Measurements from ENCODE around the gene STYXL2.

The STYXL2 gene

GRCh38 chr1:167086768-167087167 lies 7.1 kb upstream of the STYXL2 start (continued):
- TF ChIP-seq, protein P1, sequence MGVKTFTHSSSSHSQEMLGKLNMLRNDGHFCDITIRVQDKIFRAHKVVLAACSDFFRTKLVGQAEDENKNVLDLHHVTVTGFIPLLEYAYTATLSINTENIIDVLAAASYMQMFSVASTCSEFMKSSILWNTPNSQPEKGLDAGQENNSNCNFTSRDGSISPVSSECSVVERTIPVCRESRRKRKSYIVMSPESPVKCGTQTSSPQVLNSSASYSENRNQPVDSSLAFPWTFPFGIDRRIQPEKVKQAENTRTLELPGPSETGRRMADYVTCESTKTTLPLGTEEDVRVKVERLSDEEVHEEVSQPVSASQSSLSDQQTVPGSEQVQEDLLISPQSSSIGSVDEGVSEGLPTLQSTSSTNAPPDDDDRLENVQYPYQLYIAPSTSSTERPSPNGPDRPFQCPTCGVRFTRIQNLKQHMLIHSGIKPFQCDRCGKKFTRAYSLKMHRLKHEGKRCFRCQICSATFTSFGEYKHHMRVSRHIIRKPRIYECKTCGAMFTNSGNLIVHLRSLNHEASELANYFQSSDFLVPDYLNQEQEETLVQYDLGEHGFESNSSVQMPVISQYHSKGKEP (tag by site-specific recombination; IDR thresholded peaks at IDR 0.05) = no peak
- TF ChIP-seq, protein P2, sequence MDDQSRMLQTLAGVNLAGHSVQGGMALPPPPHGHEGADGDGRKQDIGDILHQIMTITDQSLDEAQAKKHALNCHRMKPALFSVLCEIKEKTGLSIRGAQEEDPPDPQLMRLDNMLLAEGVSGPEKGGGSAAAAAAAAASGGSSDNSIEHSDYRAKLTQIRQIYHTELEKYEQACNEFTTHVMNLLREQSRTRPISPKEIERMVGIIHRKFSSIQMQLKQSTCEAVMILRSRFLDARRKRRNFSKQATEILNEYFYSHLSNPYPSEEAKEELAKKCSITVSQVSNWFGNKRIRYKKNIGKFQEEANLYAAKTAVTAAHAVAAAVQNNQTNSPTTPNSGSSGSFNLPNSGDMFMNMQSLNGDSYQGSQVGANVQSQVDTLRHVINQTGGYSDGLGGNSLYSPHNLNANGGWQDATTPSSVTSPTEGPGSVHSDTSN (CRISPR knock-in tag; IDR thresholded peaks at IDR 0.05) = no peak
- TF ChIP-seq, protein P3, sequence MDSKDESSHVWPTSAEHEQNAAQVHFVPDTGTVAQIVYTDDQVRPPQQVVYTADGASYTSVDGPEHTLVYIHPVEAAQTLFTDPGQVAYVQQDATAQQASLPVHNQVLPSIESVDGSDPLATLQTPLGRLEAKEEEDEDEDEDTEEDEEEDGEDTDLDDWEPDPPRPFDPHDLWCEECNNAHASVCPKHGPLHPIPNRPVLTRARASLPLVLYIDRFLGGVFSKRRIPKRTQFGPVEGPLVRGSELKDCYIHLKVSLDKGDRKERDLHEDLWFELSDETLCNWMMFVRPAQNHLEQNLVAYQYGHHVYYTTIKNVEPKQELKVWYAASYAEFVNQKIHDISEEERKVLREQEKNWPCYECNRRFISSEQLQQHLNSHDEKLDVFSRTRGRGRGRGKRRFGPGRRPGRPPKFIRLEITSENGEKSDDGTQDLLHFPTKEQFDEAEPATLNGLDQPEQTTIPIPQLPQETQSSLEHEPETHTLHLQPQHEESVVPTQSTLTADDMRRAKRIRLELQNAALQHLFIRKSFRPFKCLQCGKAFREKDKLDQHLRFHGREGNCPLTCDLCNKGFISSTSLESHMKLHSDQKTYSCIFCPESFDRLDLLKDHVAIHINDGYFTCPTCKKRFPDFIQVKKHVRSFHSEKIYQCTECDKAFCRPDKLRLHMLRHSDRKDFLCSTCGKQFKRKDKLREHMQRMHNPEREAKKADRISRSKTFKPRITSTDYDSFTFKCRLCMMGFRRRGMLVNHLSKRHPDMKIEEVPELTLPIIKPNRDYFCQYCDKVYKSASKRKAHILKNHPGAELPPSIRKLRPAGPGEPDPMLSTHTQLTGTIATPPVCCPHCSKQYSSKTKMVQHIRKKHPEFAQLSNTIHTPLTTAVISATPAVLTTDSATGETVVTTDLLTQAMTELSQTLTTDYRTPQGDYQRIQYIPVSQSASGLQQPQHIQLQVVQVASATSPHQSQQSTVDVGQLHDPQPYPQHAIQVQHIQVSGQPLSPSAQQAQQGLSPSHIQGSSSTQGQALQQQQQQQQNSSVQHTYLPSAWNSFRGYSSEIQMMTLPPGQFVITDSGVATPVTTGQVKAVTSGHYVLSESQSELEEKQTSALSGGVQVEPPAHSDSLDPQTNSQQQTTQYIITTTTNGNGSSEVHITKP (tag by site-specific recombination; IDR thresholded peaks at IDR 0.05) = no peak

- no peaks in the 10 kb centered on the region for H3K9me3 ChIP-seq (ENCODE audit: control insufficient read depth, insufficient read depth, low read depth, low read length)
- no peak overlapping the region for H3K27ac ChIP-seq (ENCODE audit: extremely low read depth, low read depth, low read length)
- CTCF ChIA-PET = interaction anchor here (0.5 kb wide), 1 partner anchor 1436 kb away, joined by 3 read pairs; no protein-coding TSS in a partner anchor
- POLR2A ChIA-PET = no interaction called here
- no peak overlapping the region for H3K4me3 ChIP-seq (ENCODE audit: low read depth, low read length)
- no peaks in the 10 kb centered on the region for H3K4me1 ChIP-seq (ENCODE audit: control insufficient read depth, insufficient read depth, low read length)
- no peak for TF ChIP-seq KLF9 (tag by site-specific recombination; IDR thresholded peaks at IDR 0.05; ENCODE audit: low read depth)
- no peak for TF ChIP-seq KLF16 (tag by site-specific recombination; IDR thresholded peaks at IDR 0.05)
- TF ChIP-seq, protein P2 (CRISPR knock-in tag; IDR thresholded peaks at IDR 0.05) = no peak
- TF ChIP-seq ZNF785 (tag by site-specific recombination; IDR thresholded peaks at IDR 0.05) = no peak
- no peak for TF ChIP-seq ZNF341 (tag by site-specific recombination; IDR thresholded peaks at IDR 0.05; ENCODE audit: low read depth)
- TF ChIP-seq ZNF148 (tag by site-specific recombination; IDR thresholded peaks at IDR 0.05; ENCODE audit: borderline replicate concordance) = no peak
- TF ChIP-seq ZNF529 (tag by site-specific recombination; IDR thresholded peaks at IDR 0.05; ENCODE audit: insufficient replicate concordance) = no peak
- TF ChIP-seq ZNF544 (tag by site-specific recombination; IDR thresholded peaks at IDR 0.05) = no peak
- no peak for TF ChIP-seq MZF1 (tag by site-specific recombination; IDR thresholded peaks at IDR 0.05; ENCODE audit: borderline replicate concordance)
- no peaks in the 10 kb centered on the region for H3K36me3 ChIP-seq (ENCODE audit: control insufficient read depth in 2 of 2, insufficient read depth in 1 of 2, low read length in 2 of 2)
Observed at GRCh38 chr1:167088746-167089417, 5.0 kb upstream of the STYXL2 start.

- Histone ChIP-seq H3K36me3 (ENCODE audit: control insufficient read depth in 2 of 2, insufficient read depth in 1 of 2, low read length in 2 of 2) (no peaks in the 10 kb centered on the region), H3K9me3 (ENCODE audit: control insufficient read depth, insufficient read depth, low read depth, low read length) (no peaks in the 10 kb centered on the region), H3K4me3 (ENCODE audit: low read depth, low read length) (no peak overlapping the region), H3K27ac (ENCODE audit: extremely low read depth, low read depth, low read length) (no peak overlapping the region), H3K4me1 (ENCODE audit: control insufficient read depth, insufficient read depth, low read length) (no peaks in the 10 kb centered on the region)
- ChIA-PET CTCF (interaction anchor here (1.0 kb wide), 1 partner anchor 10 kb away, joined by 3 read pairs; no protein-coding TSS in a partner anchor), POLR2A (no interaction called here)
- TF ChIP-seq ZNF473 (tag by site-specific recombination; IDR thresholded peaks at IDR 0.05) = no peak
- TF ChIP-seq ZNF791 (tag by site-specific recombination; IDR thresholded peaks at IDR 0.05) = no peak
- TF ChIP-seq, protein P3 (tag by site-specific recombination; IDR thresholded peaks at IDR 0.05) = no peak
- no peak for TF ChIP-seq ZNF140 (tag by site-specific recombination; IDR thresholded peaks at IDR 0.05)
- no peak for TF ChIP-seq BCL6B (tag by site-specific recombination; IDR thresholded peaks at IDR 0.05)
- no peak for TF ChIP-seq SP7 (tag by site-specific recombination; IDR thresholded peaks at IDR 0.05)
Observed at GRCh38 chr1:167089939-167090313, 3.9 kb upstream of the STYXL2 start.
